Measurements from ENCODE around the gene TESMIN. TPM values are rescaled to one million over a fixed set of nuclear protein-coding genes. Genes with fewer than 3 reads are reported as not detected.

Gene TESMIN
- total RNA-seq, 1 experiment from 2014 or later, result 45.2 TPM

- no peaks in the 10 kb centered on the region for H3K79me1 ChIP-seq (ENCODE audit: insufficient read depth, low read depth, low read length, poor library complexity, severe bottlenecking)
- H2BK15ac ChIP-seq (ENCODE audit: low read depth, low read length), result no peak overlapping the region
- H3K4me3 Mint-ChIP-seq, result no peak overlapping the region
- no peak overlapping the region for H4K5ac ChIP-seq (ENCODE audit: insufficient read length, low read depth, low read length)
- H4K8ac ChIP-seq (replicated peaks; ENCODE audit: insufficient read length, low read depth, low read length), result no peak overlapping the region
- no peak overlapping the region for H3K56ac ChIP-seq (ENCODE audit: insufficient read length, low read depth, low read length)
- no CpG with 5 or more reads among the region's 22 CpGs for WGBS (ENCODE audit: extremely low coverage, insufficient read length, low lambda C conversion rate)
- no peak for DNase-seq
- H3K36me3 Mint-ChIP-seq (ENCODE audit: insufficient read depth in 1 of 3, low read depth in 3 of 3), result peaks cover 0 to 5% (median 0%) of the 10 kb centered on the region in 3 experiments; a peak in 2 of 7 replicates
- no peaks in the 10 kb centered on the region for H3K4me1 Mint-ChIP-seq
- H3K4ac ChIP-seq (ENCODE audit: low read depth, low read length), result no peak overlapping the region
- no peak overlapping the region for H3K9ac ChIP-seq (ENCODE audit: extremely low read depth, insufficient read length, low read length)
- no peaks in the 10 kb centered on the region for H3K9me3 ChIP-seq (ENCODE audit: control insufficient read depth, low read depth, low read length)
- no peak overlapping the region for H3K14ac ChIP-seq (ENCODE audit: insufficient read depth, low read length)
- no peaks in the 10 kb centered on the region for H3K79me2 ChIP-seq (ENCODE audit: insufficient read depth, low read length)
- H3K18ac ChIP-seq (ENCODE audit: insufficient read length, low read depth, low read length), result no peak overlapping the region
- no peak overlapping the region for H2BK120ac ChIP-seq (ENCODE audit: low read depth, low read length, poor library complexity, severe bottlenecking)
- H2BK5ac ChIP-seq (ENCODE audit: insufficient read length, low read length), result no peak overlapping the region
- no peaks in the 10 kb centered on the region for H4K20me1 ChIP-seq (ENCODE audit: control insufficient read depth, insufficient read depth, insufficient read length)
- TF ChIP-seq CTCF (conservative IDR thresholded peaks at IDR 0.05), result no peak
- H2BK20ac ChIP-seq (ENCODE audit: low read depth, low read length, poor library complexity, severe bottlenecking), result no peak overlapping the region
- no peak overlapping the region for H3K27ac ChIP-seq (ENCODE audit: insufficient read length, low read depth, low read length)
- H3K27ac Mint-ChIP-seq, result no peak overlapping the region
- H2BK12ac ChIP-seq (ENCODE audit: insufficient read length, low read depth, low read length), result no peak overlapping the region
- no peak overlapping the region for H2AK5ac ChIP-seq (ENCODE audit: insufficient read length, low read length)
- no peak overlapping the region for H3K23ac ChIP-seq (ENCODE audit: insufficient read length, low read depth, low read length)
- no peak overlapping the region for H4K91ac ChIP-seq (ENCODE audit: insufficient read length, low read depth, low read length)
- no peak overlapping the region for H3T11ph ChIP-seq (ENCODE audit: low read length)
- H3K27me3 ChIP-seq (ENCODE audit: insufficient read depth, low read length), result no peaks in the 10 kb centered on the region
- no peak overlapping the region for H3K4me2 ChIP-seq (ENCODE audit: insufficient read depth, insufficient read length, low read length)
- no peaks in the 10 kb centered on the region for H3K4me1 ChIP-seq (ENCODE audit: insufficient read depth, low read length)
- H3K23me2 ChIP-seq (ENCODE audit: insufficient read length, low read depth, low read length, poor library complexity, severe bottlenecking), result no peaks in the 10 kb centered on the region
- H3K9me3 Mint-ChIP-seq, result no peaks in the 10 kb centered on the region
- no peak overlapping the region for H2AFZ ChIP-seq (ENCODE audit: low read length)
- no peaks in the 10 kb centered on the region for H3K27me3 Mint-ChIP-seq (ENCODE audit: low read depth)
Observed at GRCh38 chr11:68773521-68774193, 22.3 kb upstream of the TESMIN start.
